Measurements from ENCODE around the gene OR6M1.

DNA sequence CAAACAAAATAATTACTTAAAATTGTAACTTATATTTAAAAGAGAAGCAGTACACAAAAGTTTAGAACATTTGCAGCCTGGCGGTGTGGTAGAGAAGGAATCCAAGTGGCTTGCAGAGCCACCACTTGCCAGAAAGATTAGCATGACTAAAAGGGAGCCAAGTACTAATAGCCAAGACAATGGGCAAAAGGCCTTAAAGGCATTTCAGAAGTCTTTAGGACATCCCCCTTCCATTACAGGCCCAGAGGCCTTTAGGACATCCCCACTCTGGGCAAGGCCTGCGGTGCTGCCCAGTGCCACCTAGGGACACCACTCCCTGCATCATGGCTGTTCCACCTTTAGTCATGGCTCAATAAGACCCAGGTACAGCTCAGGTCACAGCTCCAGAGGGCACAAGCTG lies 46.9 kb upstream of the OR6M1 start:
- TF ChIP-seq, protein P1, sequence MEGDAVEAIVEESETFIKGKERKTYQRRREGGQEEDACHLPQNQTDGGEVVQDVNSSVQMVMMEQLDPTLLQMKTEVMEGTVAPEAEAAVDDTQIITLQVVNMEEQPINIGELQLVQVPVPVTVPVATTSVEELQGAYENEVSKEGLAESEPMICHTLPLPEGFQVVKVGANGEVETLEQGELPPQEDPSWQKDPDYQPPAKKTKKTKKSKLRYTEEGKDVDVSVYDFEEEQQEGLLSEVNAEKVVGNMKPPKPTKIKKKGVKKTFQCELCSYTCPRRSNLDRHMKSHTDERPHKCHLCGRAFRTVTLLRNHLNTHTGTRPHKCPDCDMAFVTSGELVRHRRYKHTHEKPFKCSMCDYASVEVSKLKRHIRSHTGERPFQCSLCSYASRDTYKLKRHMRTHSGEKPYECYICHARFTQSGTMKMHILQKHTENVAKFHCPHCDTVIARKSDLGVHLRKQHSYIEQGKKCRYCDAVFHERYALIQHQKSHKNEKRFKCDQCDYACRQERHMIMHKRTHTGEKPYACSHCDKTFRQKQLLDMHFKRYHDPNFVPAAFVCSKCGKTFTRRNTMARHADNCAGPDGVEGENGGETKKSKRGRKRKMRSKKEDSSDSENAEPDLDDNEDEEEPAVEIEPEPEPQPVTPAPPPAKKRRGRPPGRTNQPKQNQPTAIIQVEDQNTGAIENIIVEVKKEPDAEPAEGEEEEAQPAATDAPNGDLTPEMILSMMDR (IDR thresholded peaks at IDR 0.05): no peak
- no peak for TF ChIP-seq EP300 (IDR thresholded peaks at IDR 0.05)

Measured in tibial nerve (tissue), 4 donors.